ENCODE measurements around the gene KCNIP4.

Gene KCNIP4

GRCh38 chr4:20829617-20830357, 1118.8 kb downstream of the KCNIP4 start:
- H3K4me1 ChIP-seq (ENCODE audit: insufficient read depth, low read length, poor library complexity, severe bottlenecking), result no peaks in the 10 kb centered on the region
- no peak overlapping the region for H2AFZ ChIP-seq (ENCODE audit: low read length)
- H3K9me3 ChIP-seq (ENCODE audit: insufficient read depth, low read depth, low read length), result no peaks in the 10 kb centered on the region
- TF ChIP-seq EZH2phosphoT487 (IDR thresholded peaks at IDR 0.05; ENCODE audit: borderline replicate concordance) (no peak), CTCF (conservative IDR thresholded peaks at IDR 0.05; ENCODE audit: low read length) (no peak)
- H3K27me3 ChIP-seq (ENCODE audit: insufficient read depth, low read length, poor library complexity, severe bottlenecking), result no peaks in the 10 kb centered on the region
- no peaks in the 10 kb centered on the region for H3K79me2 ChIP-seq (ENCODE audit: insufficient read depth, low read length)
- H3K4me3 ChIP-seq (ENCODE audit: low read length, poor library complexity, severe bottlenecking), result no peak overlapping the region
- H3K36me3 ChIP-seq (ENCODE audit: insufficient read depth, low read length), result no peaks in the 10 kb centered on the region
- H3F3A ChIP-seq (ENCODE audit: low read depth), result no peaks in the 10 kb centered on the region
- H4K20me1 ChIP-seq (ENCODE audit: insufficient read depth, low read length, poor library complexity, severe bottlenecking), result no peaks in the 10 kb centered on the region
- no peaks in the 10 kb centered on the region for H3K9me2 ChIP-seq (replicated peaks; ENCODE audit: low read depth, low read length)
- no peak overlapping the region for H3K4me2 ChIP-seq (ENCODE audit: low read depth, low read length, poor library complexity, severe bottlenecking)
- no peak overlapping the region for H3K9ac ChIP-seq (ENCODE audit: low read depth, low read length, poor library complexity, severe bottlenecking)

- Histone ChIP-seq H3F3A (ENCODE audit: low read depth) (no peaks in the 10 kb centered on the region), H3K4me1 (ENCODE audit: insufficient read depth, low read length, poor library complexity, severe bottlenecking) (no peaks in the 10 kb centered on the region), H3K4me2 (ENCODE audit: low read depth, low read length, poor library complexity, severe bottlenecking) (no peak overlapping the region), H3K27me3 (ENCODE audit: insufficient read depth, low read length, poor library complexity, severe bottlenecking) (no peaks in the 10 kb centered on the region), H3K9ac (ENCODE audit: low read depth, low read length, poor library complexity, severe bottlenecking) (no peak overlapping the region), H3K79me2 (ENCODE audit: insufficient read depth, low read length) (no peaks in the 10 kb centered on the region), H2AFZ (ENCODE audit: low read length) (no peak overlapping the region), H4K20me1 (ENCODE audit: insufficient read depth, low read length, poor library complexity, severe bottlenecking) (no peaks in the 10 kb centered on the region), H3K36me3 (ENCODE audit: insufficient read depth, low read length) (no peaks in the 10 kb centered on the region), H3K9me2 (replicated peaks; ENCODE audit: low read depth, low read length) (no peaks in the 10 kb centered on the region), H3K9me3 (ENCODE audit: insufficient read depth, low read depth, low read length) (no peaks in the 10 kb centered on the region), H3K4me3 (ENCODE audit: low read length, poor library complexity, severe bottlenecking) (no peak overlapping the region)
- TF ChIP-seq EZH2phosphoT487 (IDR thresholded peaks at IDR 0.05; ENCODE audit: borderline replicate concordance) (no peak), CTCF (conservative IDR thresholded peaks at IDR 0.05; ENCODE audit: low read length) (no peak)
Observed at GRCh38 chr4:20825505-20825904, 1123.1 kb downstream of the KCNIP4 start.

- H3F3A ChIP-seq (ENCODE audit: low read depth), result no peaks in the 10 kb centered on the region
- TF ChIP-seq EZH2phosphoT487 (IDR thresholded peaks at IDR 0.05; ENCODE audit: borderline replicate concordance), result no peak
- TF ChIP-seq CTCF (conservative IDR thresholded peaks at IDR 0.05; ENCODE audit: low read length), result no peak
Observed at GRCh38 chr4:20816287-20816686, 1132.3 kb downstream of the KCNIP4 start.

More at GRCh38 chr4:20816287-20816686, 1132.3 kb downstream of the KCNIP4 start:
- H3K4me3 ChIP-seq (ENCODE audit: low read length, poor library complexity, severe bottlenecking), result no peak overlapping the region
- no peaks in the 10 kb centered on the region for H3K27me3 ChIP-seq (ENCODE audit: insufficient read depth, low read length, poor library complexity, severe bottlenecking)
- no peaks in the 10 kb centered on the region for H3K9me3 ChIP-seq (ENCODE audit: insufficient read depth, low read depth, low read length)
- no peak overlapping the region for H2AFZ ChIP-seq (ENCODE audit: low read length)
- no peak overlapping the region for H3K4me2 ChIP-seq (ENCODE audit: low read depth, low read length, poor library complexity, severe bottlenecking)
- H4K20me1 ChIP-seq (ENCODE audit: insufficient read depth, low read length, poor library complexity, severe bottlenecking), result no peaks in the 10 kb centered on the region
- H3K36me3 ChIP-seq (ENCODE audit: insufficient read depth, low read length), result no peaks in the 10 kb centered on the region
- no peaks in the 10 kb centered on the region for H3K4me1 ChIP-seq (ENCODE audit: insufficient read depth, low read length, poor library complexity, severe bottlenecking)
- H3K79me2 ChIP-seq (ENCODE audit: insufficient read depth, low read length), result no peaks in the 10 kb centered on the region
- H3K9me2 ChIP-seq (replicated peaks; ENCODE audit: low read depth, low read length), result no peaks in the 10 kb centered on the region
- H3K9ac ChIP-seq (ENCODE audit: low read depth, low read length, poor library complexity, severe bottlenecking), result no peak overlapping the region
